ENCODE data around the gene LYPD6B. TPM values are rescaled to one million over a fixed set of nuclear protein-coding genes. Genes with fewer than 3 reads are reported as not detected.

The LYPD6B gene
- total RNA-seq, 2 donors from 2014 or later, result 9.3 to 9.9 TPM

DNA sequence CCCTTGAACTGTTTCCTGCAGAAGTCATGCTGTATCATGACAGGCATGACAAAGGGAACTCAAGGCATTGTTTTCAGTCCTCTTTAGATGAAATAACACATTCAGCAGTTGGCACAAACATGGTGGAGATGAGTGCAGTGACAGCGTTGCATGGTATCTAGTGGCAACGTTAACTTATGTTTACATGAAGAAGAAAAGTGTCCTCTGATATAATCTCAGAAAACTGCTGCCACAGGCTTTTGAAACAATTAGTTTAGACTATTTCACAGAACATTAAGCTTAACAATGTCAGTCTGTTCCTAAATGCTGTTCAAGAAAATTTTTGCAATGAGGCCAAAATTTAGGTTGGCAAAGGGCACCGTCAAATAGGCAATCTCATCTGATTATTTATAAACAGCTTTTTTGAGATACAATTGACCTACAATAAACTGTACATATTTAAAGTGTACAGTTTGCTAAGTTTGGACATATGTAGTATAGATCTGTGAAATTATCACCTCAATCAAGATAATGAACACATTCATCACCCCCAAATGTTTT lies 64.7 kb downstream of the LYPD6B start:
- Histone ChIP-seq H3K27ac (no peak overlapping the region), H3K27me3 (no peaks in the 10 kb centered on the region), H3K36me3 (replicated peaks in 1 of 2; ENCODE audit: insufficient read depth in 1 of 2, low read depth in 2 of 2) (no peaks in the 10 kb centered on the region), H3K9me3 (no peaks in the 10 kb centered on the region), H3K4me1 (peaks cover 31% of the 10 kb centered on the region), H3K4me3 (no peak overlapping the region)
- DNase-seq, result no peak
- WGBS, 2 donors, result 44 to 55% methylated on average over 3 of the region's 3 CpGs
- no peak for ATAC-seq
- TF ChIP-seq POLR2A (IDR thresholded peaks at IDR 0.05), result no peak
- TF ChIP-seq, protein P1, sequence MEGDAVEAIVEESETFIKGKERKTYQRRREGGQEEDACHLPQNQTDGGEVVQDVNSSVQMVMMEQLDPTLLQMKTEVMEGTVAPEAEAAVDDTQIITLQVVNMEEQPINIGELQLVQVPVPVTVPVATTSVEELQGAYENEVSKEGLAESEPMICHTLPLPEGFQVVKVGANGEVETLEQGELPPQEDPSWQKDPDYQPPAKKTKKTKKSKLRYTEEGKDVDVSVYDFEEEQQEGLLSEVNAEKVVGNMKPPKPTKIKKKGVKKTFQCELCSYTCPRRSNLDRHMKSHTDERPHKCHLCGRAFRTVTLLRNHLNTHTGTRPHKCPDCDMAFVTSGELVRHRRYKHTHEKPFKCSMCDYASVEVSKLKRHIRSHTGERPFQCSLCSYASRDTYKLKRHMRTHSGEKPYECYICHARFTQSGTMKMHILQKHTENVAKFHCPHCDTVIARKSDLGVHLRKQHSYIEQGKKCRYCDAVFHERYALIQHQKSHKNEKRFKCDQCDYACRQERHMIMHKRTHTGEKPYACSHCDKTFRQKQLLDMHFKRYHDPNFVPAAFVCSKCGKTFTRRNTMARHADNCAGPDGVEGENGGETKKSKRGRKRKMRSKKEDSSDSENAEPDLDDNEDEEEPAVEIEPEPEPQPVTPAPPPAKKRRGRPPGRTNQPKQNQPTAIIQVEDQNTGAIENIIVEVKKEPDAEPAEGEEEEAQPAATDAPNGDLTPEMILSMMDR (IDR thresholded peaks at IDR 0.05), result no peak
- intact Hi-C loops (cut with DNase I), result no loop called here

DNA sequence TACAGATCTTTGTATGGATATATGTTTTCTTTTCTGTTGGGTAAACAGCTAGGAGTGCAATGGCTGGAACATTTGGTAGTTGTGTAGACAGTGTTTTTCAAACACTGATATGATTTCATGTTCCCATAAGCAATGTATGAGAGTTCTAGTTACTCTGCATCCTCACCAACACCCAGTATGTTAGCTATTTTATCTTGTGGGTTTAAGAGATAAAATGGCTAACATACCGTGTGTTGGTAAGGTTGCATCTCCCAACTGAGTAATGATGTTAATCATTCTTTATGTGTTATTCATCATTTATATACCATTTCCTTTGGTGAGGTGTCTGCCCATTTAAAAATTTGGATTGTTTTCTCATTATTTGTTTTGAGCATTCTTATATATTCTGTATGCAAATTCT lies 65.7 kb downstream of the LYPD6B start:
- Histone ChIP-seq H3K9me3 (no peaks in the 10 kb centered on the region), H3K27me3 (no peaks in the 10 kb centered on the region), H3K27ac (no peak overlapping the region), H3K4me1 (peaks cover 24% of the 10 kb centered on the region), H3K4me3 (no peak overlapping the region), H3K36me3 (replicated peaks in 1 of 2; ENCODE audit: insufficient read depth in 1 of 2, low read depth in 2 of 2) (no peaks in the 10 kb centered on the region)
- TF ChIP-seq, protein P1 (IDR thresholded peaks at IDR 0.05), result no peak
- TF ChIP-seq POLR2A (IDR thresholded peaks at IDR 0.05), result no peak
- DNase-seq (no peak), ATAC-seq (no peak)
- intact Hi-C loops (cut with DNase I), result no loop called here
- WGBS, 2 donors, result 30 to 80% methylated on average over 1 of the region's 1 CpG

DNA sequence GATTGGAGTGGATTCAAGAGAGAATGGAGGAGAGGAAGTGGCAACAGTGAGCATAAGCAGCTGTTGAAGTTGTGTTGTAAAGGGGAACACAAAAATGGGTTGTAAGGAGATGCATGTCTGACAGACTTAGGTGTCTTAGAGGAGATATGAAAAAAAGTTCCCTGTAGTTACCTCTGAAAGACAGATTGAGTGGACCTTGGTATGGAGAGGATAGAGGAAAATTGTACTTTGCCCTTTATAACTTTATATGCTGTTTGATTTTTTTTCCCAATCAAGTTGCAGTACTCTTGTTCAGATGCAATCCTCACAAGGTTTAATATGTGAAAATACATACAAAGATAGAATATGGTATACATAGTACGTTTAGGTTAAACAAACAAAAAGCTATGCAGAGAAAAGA lies 73.6 kb downstream of the LYPD6B start:
- H3K27me3 ChIP-seq, result no peaks in the 10 kb centered on the region
- DNase-seq, result no peak
- ATAC-seq, result no peak
- no peak overlapping the region for H3K4me3 ChIP-seq
- no peaks in the 10 kb centered on the region for H3K9me3 ChIP-seq
- no peaks in the 10 kb centered on the region for H3K36me3 ChIP-seq (replicated peaks in 1 of 2; ENCODE audit: insufficient read depth in 1 of 2, low read depth in 2 of 2)
- H3K4me1 ChIP-seq, result peaks cover 5% of the 10 kb centered on the region
- no peak overlapping the region for H3K27ac ChIP-seq
- TF ChIP-seq, protein P1 (IDR thresholded peaks at IDR 0.05), result no peak
- TF ChIP-seq POLR2A (IDR thresholded peaks at IDR 0.05), result no peak
- intact Hi-C loops (cut with DNase I), result no loop called here
- WGBS, 2 donors, result 33 to 36% methylated on average over 1 of the region's 1 CpG

DNA sequence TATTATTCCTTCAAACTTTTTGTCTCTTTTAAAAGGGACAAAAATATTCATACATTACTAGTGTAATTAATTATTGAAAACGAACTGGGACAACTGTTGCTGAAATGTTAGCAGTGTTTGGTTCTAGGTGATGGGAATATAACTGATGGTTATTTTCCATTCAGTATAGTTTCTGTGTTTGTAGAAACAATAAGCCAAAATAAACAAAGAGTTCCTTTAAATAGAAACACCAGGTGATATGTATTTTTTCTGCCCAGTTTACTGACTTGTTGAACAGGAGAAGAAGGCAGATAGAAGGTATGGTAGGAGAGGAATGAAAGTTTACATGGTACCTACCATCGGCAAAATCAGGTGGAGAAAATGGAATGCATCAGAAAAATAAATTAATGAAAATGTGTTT lies 74.2 kb downstream of the LYPD6B start:
- H3K9me3 ChIP-seq, result no peaks in the 10 kb centered on the region
- no peak for TF ChIP-seq POLR2A (IDR thresholded peaks at IDR 0.05)
- TF ChIP-seq, protein P1 (IDR thresholded peaks at IDR 0.05), result no peak
- intact Hi-C loops (cut with DNase I), result no loop called here
- no peaks in the 10 kb centered on the region for H3K27me3 ChIP-seq
- DNase-seq (no peak), ATAC-seq (peak; percentile 52)
- peaks cover 5% of the 10 kb centered on the region for H3K4me1 ChIP-seq
- H3K4me3 ChIP-seq, result no peak overlapping the region
- 26 to 29% methylated on average over 2 of the region's 2 CpGs for WGBS, 2 donors
- H3K27ac ChIP-seq, result no peak overlapping the region
- H3K36me3 ChIP-seq (replicated peaks in 1 of 2; ENCODE audit: insufficient read depth in 1 of 2, low read depth in 2 of 2), result no peaks in the 10 kb centered on the region

DNA sequence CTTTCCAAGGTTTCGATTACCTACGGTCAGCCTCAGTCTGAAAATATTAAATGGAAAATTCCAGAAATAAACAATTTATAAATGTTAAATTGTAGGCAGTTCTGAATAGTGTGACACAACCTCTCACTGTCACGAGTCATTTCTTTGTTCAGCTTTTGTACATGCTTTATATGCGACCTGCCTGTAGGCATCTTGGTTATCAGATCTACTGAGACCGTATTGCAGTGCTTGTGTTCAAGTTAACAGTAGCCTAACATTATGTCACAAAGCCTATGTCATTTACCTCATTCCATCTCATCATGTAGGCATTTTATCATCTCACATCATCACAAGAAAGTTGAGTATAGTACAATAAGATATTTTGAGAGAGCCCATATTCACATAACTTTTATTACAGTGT lies 77.3 kb downstream of the LYPD6B start:
- H3K4me1 ChIP-seq, result peaks cover 27% of the 10 kb centered on the region
- no peaks in the 10 kb centered on the region for H3K9me3 ChIP-seq
- no peak overlapping the region for H3K4me3 ChIP-seq
- H3K36me3 ChIP-seq (replicated peaks in 1 of 2; ENCODE audit: insufficient read depth in 1 of 2, low read depth in 2 of 2), result no peaks in the 10 kb centered on the region
- DNase-seq (no peak), ATAC-seq (peak; percentile 49)
- 45 to 47% methylated on average over 5 of the region's 5 CpGs for WGBS, 2 donors
- no peaks in the 10 kb centered on the region for H3K27me3 ChIP-seq
- peak in 1 of 3 donors; percentile 13 for TF ChIP-seq POLR2A (IDR thresholded peaks at IDR 0.05)
- TF ChIP-seq, protein P1 (IDR thresholded peaks at IDR 0.05), result no peak
- intact Hi-C loops (cut with DNase I), result no loop called here
- peak overlapping the region in 2 of 4 donors; percentile 12 to 56 for H3K27ac ChIP-seq

All from body of pancreas (tissue), 4 donors.